ENCODE results near the gene RAB37. TPM values are rescaled to one million over a fixed set of nuclear protein-coding genes. Genes with fewer than 3 reads are reported as not detected.

The RAB37 gene
- total and polyA plus RNA-seq, 5 donors: 1.1 to 3.4 (median 1.3) TPM

DNA sequence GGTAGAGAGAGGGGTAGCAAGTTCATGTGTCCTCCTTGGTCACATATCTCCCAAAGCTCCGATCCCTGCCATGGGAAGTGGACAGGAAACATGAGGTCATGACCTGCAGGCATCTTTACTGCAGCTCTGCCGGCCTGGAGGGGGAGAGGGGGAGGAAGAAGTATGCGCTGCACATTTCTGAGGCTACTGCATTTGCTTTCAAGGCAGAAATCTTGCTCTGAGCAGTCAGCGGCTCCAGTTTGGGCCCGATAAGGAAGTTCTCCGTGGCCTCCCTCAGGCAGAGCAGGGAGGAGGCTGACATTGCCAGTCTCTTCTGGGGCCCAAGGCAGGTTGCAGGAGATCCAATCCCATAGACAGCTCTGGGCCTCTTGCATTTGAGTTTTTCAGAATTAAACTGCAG is 9.9 kb downstream of the RAB37 start:
- no peak overlapping the region for H3K27ac ChIP-seq (ENCODE audit: low read length)
- DNase-seq (no peak), ATAC-seq (no peak)
- 32% methylated on average over 6 of the region's 6 CpGs for WGBS
- H3K9me3 ChIP-seq (ENCODE audit: control insufficient read depth, low read length): no peaks in the 10 kb centered on the region
- no peaks in the 10 kb centered on the region for H3K27me3 ChIP-seq (ENCODE audit: control insufficient read depth, insufficient read depth)
- H3K4me1 ChIP-seq (ENCODE audit: control insufficient read depth, insufficient read depth, low read length): peaks cover 6% of the 10 kb centered on the region
- intact Hi-C loops (cut with DNase I): loop anchor here in 2 of 4 donors (5.0 kb wide), 3 partner anchors 35 to 210 kb away; no protein-coding TSS in a partner anchor
- H3K4me3 ChIP-seq (ENCODE audit: low read length): no peak overlapping the region

DNA sequence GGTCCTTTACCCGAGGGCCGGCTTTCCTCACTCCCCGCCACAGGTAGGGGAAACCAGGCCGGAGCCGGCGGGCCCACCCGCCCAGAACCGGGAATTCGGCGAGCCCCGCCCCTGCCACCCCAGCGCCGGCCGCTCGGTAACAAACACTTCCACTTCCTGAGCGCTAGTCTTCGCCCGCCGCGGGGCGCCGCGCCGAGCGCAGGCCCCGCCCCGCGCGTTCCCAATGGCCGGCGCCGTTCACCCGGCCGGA is 11.1 kb downstream of the RAB37 start:
- Histone ChIP-seq H3K9me3 (ENCODE audit: control insufficient read depth, low read length) (no peaks in the 10 kb centered on the region), H3K27ac (ENCODE audit: low read length) (peak overlapping the region; percentile 9), H3K4me1 (ENCODE audit: control insufficient read depth, insufficient read depth, low read length) (peaks cover 6% of the 10 kb centered on the region), H3K27me3 (ENCODE audit: control insufficient read depth, insufficient read depth) (no peaks in the 10 kb centered on the region), H3K4me3 (ENCODE audit: low read length) (peak overlapping the region; percentile 44)
- ATAC-seq: no peak
- intact Hi-C loops (cut with DNase I): loop anchor here in 2 of 4 donors (5.0 kb wide), 3 partner anchors 34 to 209 kb away; no protein-coding TSS in a partner anchor
- peak in 1 of 3 donors; percentile 95 for DNase-seq
- under 1% methylated on average over 34 of the region's 34 CpGs for WGBS

DNA sequence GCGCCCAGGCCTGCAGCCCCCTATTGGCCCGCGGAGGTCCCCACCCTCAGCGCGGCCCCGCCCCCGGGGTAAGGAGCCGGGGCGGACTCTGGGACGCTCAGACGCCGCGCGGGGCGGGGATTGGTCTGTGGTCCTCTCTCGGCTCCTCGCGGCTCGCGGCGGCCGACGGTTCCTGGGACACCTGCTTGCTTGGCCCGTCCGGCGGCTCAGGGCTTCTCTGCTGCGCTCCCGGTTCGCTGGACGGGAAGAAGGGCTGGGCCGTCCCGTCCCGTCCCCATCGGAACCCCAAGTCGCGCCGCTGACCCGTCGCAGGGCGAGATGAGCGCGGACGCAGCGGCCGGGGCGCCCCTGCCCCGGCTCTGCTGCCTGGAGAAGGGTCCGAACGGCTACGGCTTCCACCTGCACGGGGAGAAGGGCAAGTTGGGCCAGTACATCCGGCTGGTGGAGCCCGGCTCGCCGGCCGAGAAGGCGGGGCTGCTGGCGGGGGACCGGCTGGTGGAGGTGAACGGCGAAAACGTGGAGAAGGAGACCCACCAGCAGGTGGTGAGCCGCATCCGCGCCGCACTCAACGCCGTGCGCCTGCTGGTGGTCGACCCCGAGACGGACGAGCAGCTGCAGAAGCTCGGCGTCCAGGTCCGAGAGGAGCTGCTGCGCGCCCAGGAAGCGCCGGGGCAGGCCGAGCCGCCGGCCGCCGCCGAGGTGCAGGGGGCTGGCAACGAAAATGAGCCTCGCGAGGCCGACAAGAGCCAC is 11.6 kb downstream of the RAB37 start, which contains the start of gene NHERF1:
NHERF1 (plus strand) TSS at position 100 of the 750 bp plus-strand sequence; CDS start at position 319, 219 bp downstream.
- DNase-seq (peak in 2 of 3 donors; percentile 98 to 99), ATAC-seq (peak; percentile 97)
- peaks cover 6% of the 10 kb centered on the region for H3K4me1 ChIP-seq (ENCODE audit: control insufficient read depth, insufficient read depth, low read length)

DNA sequence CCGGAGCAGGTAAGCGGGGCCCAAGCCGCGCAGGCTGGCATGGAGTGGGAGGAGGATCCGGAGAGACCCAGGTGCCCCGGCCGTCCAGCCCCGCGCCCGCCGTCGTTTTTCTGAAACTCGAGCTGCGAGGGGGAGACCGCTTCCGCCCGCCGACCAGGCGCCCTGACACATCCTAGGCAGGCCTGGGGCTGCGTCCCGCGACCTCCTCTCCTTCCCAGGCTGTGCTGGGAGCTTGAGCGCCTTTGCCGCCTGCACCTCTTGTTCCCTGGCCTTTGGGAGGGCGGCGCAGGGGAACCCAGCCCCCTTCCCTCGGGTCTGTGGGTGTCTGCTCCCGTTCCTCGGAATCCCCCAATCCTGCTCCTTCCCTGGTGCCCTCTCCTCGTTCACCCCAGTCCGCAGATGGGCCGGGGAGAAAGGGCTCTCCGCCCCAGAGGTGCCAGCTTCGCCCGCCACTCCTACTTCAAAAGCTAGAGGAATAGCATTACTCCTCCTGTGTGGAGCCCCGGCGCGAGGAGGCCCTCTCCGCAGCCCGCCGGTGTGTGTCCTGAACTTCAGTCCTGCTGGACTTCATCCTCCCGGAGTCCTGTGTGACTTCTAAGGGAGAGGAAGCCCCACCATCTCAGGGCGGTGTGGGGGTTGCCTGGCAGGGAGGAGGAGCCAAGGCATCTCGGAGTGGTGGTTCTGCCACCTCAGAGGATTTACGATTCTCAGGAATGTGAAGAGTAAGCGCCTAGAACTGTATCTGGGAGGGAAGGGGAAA is 12.4 kb downstream of the RAB37 start:
- H3K27ac ChIP-seq (ENCODE audit: low read length): no peak overlapping the region
- 6% methylated on average over 46 of the region's 46 CpGs for WGBS
- DNase-seq: peak in 2 of 3 donors; percentile 72 to 74
- H3K4me1 ChIP-seq (ENCODE audit: control insufficient read depth, insufficient read depth, low read length): peaks cover 6% of the 10 kb centered on the region
- peak overlapping the region; percentile 73 for H3K4me3 ChIP-seq (ENCODE audit: low read length)
- H3K27me3 ChIP-seq (ENCODE audit: control insufficient read depth, insufficient read depth): no peaks in the 10 kb centered on the region
- intact Hi-C loops (cut with DNase I): loop anchor here in 2 of 4 donors (5.0 kb wide), 3 partner anchors 33 to 208 kb away; no protein-coding TSS in a partner anchor
- peak; percentile 1 to 14 for ATAC-seq
- no peaks in the 10 kb centered on the region for H3K9me3 ChIP-seq (ENCODE audit: control insufficient read depth, low read length)

More for the DNA sequence above, 11.6 kb downstream of the RAB37 start, which contains the start of gene NHERF1:
- 1% methylated on average over 90 of the region's 90 CpGs for WGBS
- H3K27ac ChIP-seq (ENCODE audit: low read length): peak within 1 kb of the TSS; percentile 53
- no peaks in the 10 kb centered on the region for H3K9me3 ChIP-seq (ENCODE audit: control insufficient read depth, low read length)
- no peaks in the 10 kb centered on the region for H3K27me3 ChIP-seq (ENCODE audit: control insufficient read depth, insufficient read depth)
- peak within 1 kb of the TSS; percentile 73 for H3K4me3 ChIP-seq (ENCODE audit: low read length)
- intact Hi-C loops (cut with DNase I): loop anchor here in 2 of 4 donors (5.0 kb wide), 3 partner anchors 34 to 209 kb away; no protein-coding TSS in a partner anchor

DNA sequence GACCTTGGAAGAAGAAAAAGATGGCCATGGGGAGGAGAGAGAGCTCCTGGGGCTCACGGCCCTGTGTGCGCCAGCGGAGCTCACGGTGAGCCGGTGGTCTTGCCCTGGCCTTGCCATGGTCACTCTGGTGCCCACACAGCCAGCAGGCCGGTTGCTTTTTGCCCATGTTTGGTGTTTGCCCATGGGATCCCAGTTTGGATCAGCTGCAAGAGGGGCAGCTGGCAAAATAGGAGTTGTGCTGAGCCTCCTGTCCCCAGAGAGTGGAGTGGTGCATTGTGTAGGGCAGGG is 12.9 kb downstream of the RAB37 start:
- Histone ChIP-seq H3K27ac (ENCODE audit: low read length) (no peak overlapping the region), H3K4me1 (ENCODE audit: control insufficient read depth, insufficient read depth, low read length) (peaks cover 6% of the 10 kb centered on the region), H3K27me3 (ENCODE audit: control insufficient read depth, insufficient read depth) (no peaks in the 10 kb centered on the region), H3K9me3 (ENCODE audit: control insufficient read depth, low read length) (no peaks in the 10 kb centered on the region), H3K4me3 (ENCODE audit: low read length) (peak overlapping the region; percentile 73)
- DNase-seq: no peak
- WGBS: 72% methylated on average over 6 of the region's 6 CpGs
- no peak for ATAC-seq
- intact Hi-C loops (cut with DNase I): no loop called here

DNA sequence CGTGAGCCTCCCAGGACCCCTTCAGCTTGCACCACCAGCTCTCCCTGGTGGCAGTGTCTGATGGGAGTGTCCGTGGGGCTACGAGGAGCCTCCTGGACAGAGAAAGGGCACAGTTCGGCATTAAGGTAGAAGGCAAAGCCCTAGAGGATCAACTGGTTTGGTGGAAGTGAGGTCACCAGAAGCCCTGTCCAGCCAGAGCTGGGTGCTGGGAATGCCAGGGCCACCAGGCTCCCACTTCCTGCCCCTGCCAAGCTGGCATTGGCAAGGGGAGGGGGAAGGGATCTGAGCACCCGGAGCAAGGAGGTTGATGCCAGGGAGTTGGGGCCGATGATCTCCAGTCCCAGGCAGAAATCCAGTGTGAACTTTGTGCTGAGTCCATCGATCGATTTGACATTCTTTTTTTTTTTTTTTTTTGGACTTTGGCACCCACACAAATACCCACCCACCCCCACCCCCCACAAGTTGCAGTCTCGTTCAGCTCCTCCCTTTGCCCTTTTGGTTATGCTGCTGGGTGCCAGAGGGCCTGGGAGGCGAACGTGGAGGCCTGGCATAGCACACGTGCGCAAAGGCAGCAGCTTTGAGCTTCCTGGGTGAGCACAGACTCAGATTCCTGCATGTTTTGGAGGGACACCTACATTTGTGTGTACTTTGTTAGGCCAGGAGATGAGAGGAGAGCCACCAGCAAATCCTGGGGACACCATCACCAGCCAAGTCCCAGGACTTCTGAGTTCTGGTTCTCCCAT is 13.4 kb downstream of the RAB37 start:
- intact Hi-C loops (cut with DNase I): no loop called here
- WGBS: 67% methylated on average over 13 of the region's 13 CpGs
- ATAC-seq (no peak), DNase-seq (peak in 2 of 3 donors; percentile 27 to 36)
- Histone ChIP-seq H3K27ac (ENCODE audit: low read length) (no peak overlapping the region), H3K4me1 (ENCODE audit: control insufficient read depth, insufficient read depth, low read length) (peaks cover 6% of the 10 kb centered on the region), H3K4me3 (ENCODE audit: low read length) (peak overlapping the region; percentile 73), H3K9me3 (ENCODE audit: control insufficient read depth, low read length) (no peaks in the 10 kb centered on the region), H3K27me3 (ENCODE audit: control insufficient read depth, insufficient read depth) (no peaks in the 10 kb centered on the region)

DNA sequence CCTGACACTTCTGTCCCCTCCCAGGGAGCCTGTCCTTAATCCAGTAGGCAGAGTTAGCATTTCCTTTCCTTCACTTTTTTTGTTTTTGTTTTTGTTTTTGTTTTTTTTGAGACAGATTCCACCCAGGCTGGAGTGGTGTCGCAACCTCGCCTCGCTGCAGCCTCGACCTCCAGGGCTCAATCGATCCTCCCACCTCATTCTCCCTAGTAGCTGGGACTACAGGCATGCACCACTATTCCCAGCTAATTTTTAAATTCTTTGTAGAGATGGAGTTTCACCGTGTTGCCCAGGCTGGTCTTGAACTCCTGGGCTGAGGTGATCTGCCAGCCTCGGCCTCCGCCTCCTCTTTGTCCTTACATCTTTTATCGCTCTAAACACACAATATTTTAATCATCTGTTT is 15.4 kb downstream of the RAB37 start:
- Histone ChIP-seq H3K4me3 (ENCODE audit: low read length) (no peak overlapping the region), H3K27me3 (ENCODE audit: control insufficient read depth, insufficient read depth) (no peaks in the 10 kb centered on the region), H3K4me1 (ENCODE audit: control insufficient read depth, insufficient read depth, low read length) (peaks cover 6% of the 10 kb centered on the region), H3K9me3 (ENCODE audit: control insufficient read depth, low read length) (no peaks in the 10 kb centered on the region), H3K27ac (ENCODE audit: low read length) (no peak overlapping the region)
- intact Hi-C loops (cut with DNase I): no loop called here
- DNase-seq (peak in 1 of 3 donors; percentile 13), ATAC-seq (no peak)
- 85% methylated on average over 9 of the region's 9 CpGs for WGBS

DNA sequence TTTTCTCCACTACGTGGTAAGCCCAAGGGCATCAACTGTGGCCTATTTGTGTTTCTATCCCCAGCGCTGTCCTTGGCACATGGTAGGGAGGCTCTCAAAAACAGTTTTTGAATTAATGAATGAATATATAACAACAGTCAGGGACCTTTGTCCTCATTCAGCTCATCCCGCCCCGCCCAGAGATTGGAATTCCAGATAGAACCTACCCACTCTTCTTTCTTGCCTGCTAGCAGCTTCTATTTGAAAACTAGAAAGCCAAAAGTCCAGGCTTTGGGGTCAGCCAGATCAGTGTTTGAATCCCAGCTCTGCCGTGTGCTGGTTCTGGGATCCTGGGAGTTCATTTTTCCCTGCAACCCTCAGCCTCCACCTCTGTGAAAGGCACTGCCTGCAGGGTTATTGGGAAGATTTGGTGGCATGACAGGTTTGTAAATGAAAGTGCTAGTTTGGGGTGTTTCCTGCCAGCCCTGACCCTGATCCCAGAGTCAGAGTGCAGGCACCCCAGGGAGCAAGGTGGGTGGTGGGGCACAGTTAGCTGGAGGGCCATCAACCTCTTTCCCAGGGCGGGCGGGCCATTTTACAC is 15.9 kb downstream of the RAB37 start:
- DNase-seq (peak in 2 of 3 donors; percentile 7 to 30), ATAC-seq (no peak)
- Histone ChIP-seq H3K27me3 (ENCODE audit: control insufficient read depth, insufficient read depth) (no peaks in the 10 kb centered on the region), H3K4me1 (ENCODE audit: control insufficient read depth, insufficient read depth, low read length) (peaks cover 9% of the 10 kb centered on the region), H3K4me3 (ENCODE audit: low read length) (no peak overlapping the region), H3K9me3 (ENCODE audit: control insufficient read depth, low read length) (no peaks in the 10 kb centered on the region), H3K27ac (ENCODE audit: low read length) (no peak overlapping the region)
- intact Hi-C loops (cut with DNase I): no loop called here
- 92% methylated on average over 7 of the region's 7 CpGs for WGBS

DNA sequence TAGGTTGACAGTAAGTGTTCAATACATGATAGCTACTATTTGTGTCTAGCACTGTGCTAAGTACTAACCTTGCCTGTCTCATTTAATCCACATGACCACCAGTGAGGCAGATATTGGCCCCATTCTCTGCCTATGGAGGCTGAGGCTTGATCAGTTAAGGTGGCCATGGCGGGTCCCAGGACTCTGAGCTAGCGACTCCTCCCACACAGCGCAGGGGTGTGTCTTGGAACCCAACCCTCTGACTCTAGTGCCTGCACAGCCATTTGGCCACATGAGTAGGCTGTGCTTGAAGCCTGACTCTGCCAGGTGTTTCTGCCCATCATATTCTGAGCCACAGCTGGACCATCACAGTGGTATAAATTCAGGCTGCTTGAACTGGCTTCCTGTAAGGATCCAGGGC is 17.8 kb downstream of the RAB37 start:
- intact Hi-C loops (cut with DNase I): no loop called here
- Histone ChIP-seq H3K4me3 (ENCODE audit: low read length) (no peak overlapping the region), H3K27ac (ENCODE audit: low read length) (no peak overlapping the region), H3K9me3 (ENCODE audit: control insufficient read depth, low read length) (no peaks in the 10 kb centered on the region), H3K4me1 (ENCODE audit: control insufficient read depth, insufficient read depth, low read length) (peaks cover 17% of the 10 kb centered on the region), H3K27me3 (ENCODE audit: control insufficient read depth, insufficient read depth) (no peaks in the 10 kb centered on the region)
- peak in 1 of 3 donors; percentile 2 for DNase-seq
- no peak for ATAC-seq
- WGBS: 88% methylated on average over 3 of the region's 3 CpGs

DNA sequence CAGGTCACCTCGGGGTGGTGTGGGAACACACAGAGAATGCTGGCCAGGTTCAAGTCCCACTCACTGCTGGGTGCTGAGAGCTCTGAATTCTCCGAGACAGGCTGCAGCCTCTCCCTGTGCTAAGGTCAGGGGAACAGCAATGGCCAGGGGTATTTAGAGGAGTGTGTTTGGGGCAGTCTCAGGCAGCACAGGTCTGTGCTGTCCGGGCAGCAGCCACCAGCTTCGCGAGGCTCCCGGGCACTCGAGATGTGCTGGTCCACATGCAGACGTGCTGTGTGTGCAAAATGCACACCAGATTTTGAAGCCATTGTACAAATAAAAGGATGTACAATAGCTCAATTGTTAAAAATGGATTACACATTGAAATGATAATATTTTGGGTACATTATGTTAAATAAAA is 18.5 kb downstream of the RAB37 start:
- Histone ChIP-seq H3K27me3 (ENCODE audit: control insufficient read depth, insufficient read depth) (no peaks in the 10 kb centered on the region), H3K27ac (ENCODE audit: low read length) (no peak overlapping the region), H3K9me3 (ENCODE audit: control insufficient read depth, low read length) (no peaks in the 10 kb centered on the region), H3K4me1 (ENCODE audit: control insufficient read depth, insufficient read depth, low read length) (peaks cover 11% of the 10 kb centered on the region), H3K4me3 (ENCODE audit: low read length) (no peak overlapping the region)
- peak in 1 of 3 donors; percentile 14 for DNase-seq
- no peak for ATAC-seq
- WGBS: 89% methylated on average over 8 of the region's 8 CpGs
- intact Hi-C loops (cut with DNase I): no loop called here

All from right cardiac atrium (tissue), 5 donors.